DND-41 (cell line): ENCODE measurements around the gene PTTG2.

Experiments
- EZH2 ChIP-seq: IDR thresholded peaks from 3 replicates; pipeline ENCODE4 v1.6.1; 2012; ENCODE audit warnings: borderline replicate concordance, low read depth, mild to moderate bottlenecking, moderate library complexity, low read length, inconsistent platforms; ENCODE audit not compliant: severe bottlenecking
- TF ChIP-seq, protein P1 (sequence below): IDR thresholded peaks from 2 replicates; pipeline ENCODE4 v1.5.1; 2012; ENCODE audit warnings: borderline replicate concordance, low read length, moderate library complexity, mild to moderate bottlenecking; ENCODE audit not compliant: poor library complexity, severe bottlenecking; ENCODE audit errors: extremely low read depth

DNA sequence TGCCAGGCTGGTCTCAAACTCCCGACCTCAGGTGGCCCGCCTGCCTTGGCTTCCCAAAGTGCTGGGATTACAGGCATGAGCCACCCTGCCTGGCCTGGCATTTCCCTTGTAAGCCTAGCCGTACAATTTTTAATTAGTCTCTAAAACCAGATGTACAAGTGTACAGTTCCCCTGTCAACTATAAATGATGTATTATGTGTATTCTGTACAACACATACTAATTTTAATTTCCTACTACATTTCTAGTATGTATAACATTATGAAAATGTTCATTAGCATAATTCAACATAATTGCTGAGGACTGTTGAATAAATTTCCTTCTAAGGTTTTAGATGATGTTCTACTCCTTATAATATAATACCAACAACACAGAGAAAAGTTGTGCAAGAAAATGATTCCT lies 41.5 kb upstream of the PTTG2 start:
- TF ChIP-seq, protein P1, sequence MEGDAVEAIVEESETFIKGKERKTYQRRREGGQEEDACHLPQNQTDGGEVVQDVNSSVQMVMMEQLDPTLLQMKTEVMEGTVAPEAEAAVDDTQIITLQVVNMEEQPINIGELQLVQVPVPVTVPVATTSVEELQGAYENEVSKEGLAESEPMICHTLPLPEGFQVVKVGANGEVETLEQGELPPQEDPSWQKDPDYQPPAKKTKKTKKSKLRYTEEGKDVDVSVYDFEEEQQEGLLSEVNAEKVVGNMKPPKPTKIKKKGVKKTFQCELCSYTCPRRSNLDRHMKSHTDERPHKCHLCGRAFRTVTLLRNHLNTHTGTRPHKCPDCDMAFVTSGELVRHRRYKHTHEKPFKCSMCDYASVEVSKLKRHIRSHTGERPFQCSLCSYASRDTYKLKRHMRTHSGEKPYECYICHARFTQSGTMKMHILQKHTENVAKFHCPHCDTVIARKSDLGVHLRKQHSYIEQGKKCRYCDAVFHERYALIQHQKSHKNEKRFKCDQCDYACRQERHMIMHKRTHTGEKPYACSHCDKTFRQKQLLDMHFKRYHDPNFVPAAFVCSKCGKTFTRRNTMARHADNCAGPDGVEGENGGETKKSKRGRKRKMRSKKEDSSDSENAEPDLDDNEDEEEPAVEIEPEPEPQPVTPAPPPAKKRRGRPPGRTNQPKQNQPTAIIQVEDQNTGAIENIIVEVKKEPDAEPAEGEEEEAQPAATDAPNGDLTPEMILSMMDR: no peak
- no peak for TF ChIP-seq EZH2
